Measurements from ENCODE around the gene PALM2AKAP2. TPM values are rescaled to one million over a fixed set of nuclear protein-coding genes. Genes with fewer than 3 reads are reported as not detected.

Gene PALM2AKAP2
- total and polyA plus RNA-seq, 7 donors, result 0.60 to 4.5 (median 1.2) TPM; not detected in 1

- Histone ChIP-seq H3K4me1 (peaks cover 0 to 25% (median 17%) of the 10 kb centered on the region in 4 donors), H3K4me3 (no peak overlapping the region), H3K27ac (no peak overlapping the region), H3K36me3 (no peaks in the 10 kb centered on the region), H3K27me3 (no peaks in the 10 kb centered on the region), H3K9me3 (no peaks in the 10 kb centered on the region)
- no peak for DNase-seq
- 71 to 91% methylated on average over 1 of the region's 1 CpG for WGBS, 2 donors
- TF ChIP-seq POLR2AphosphoS5 (IDR thresholded peaks at IDR 0.05) (no peak), EP300 (IDR thresholded peaks at IDR 0.05) (no peak), CTCF (IDR thresholded peaks at IDR 0.05) (no peak), POLR2A (IDR thresholded peaks at IDR 0.05) (no peak)
- intact Hi-C loops (cut with DNase I), result no loop called here
Observed at GRCh38 chr9:109767814-109768213, 12.2 kb upstream of the PALM2AKAP2 start.

GRCh38 chr9:109769250-109769649, 10.7 kb upstream of the PALM2AKAP2 start:
- TF ChIP-seq CTCF (IDR thresholded peaks at IDR 0.05) (no peak), EP300 (IDR thresholded peaks at IDR 0.05) (no peak), POLR2A (IDR thresholded peaks at IDR 0.05) (no peak), POLR2AphosphoS5 (IDR thresholded peaks at IDR 0.05) (no peak)

GRCh38 chr9:109770101-109770500, 9.9 kb upstream of the PALM2AKAP2 start:
- H3K27ac ChIP-seq, result no peak overlapping the region
- H3K4me3 ChIP-seq, result no peak overlapping the region
- TF ChIP-seq CTCF (IDR thresholded peaks at IDR 0.05) (no peak), POLR2AphosphoS5 (IDR thresholded peaks at IDR 0.05) (no peak), EP300 (IDR thresholded peaks at IDR 0.05) (no peak), POLR2A (IDR thresholded peaks at IDR 0.05) (no peak)
- no peaks in the 10 kb centered on the region for H3K27me3 ChIP-seq
- no peak for DNase-seq
- no peaks in the 10 kb centered on the region for H3K9me3 ChIP-seq
- intact Hi-C loops (cut with DNase I), result no loop called here
- H3K4me1 ChIP-seq, result peaks cover 0 to 25% (median 17%) of the 10 kb centered on the region in 4 donors
- H3K36me3 ChIP-seq, result no peaks in the 10 kb centered on the region
- WGBS, 2 donors, result 91 to 96% methylated on average over 1 of the region's 1 CpG

More at GRCh38 chr9:109769250-109769649, 10.7 kb upstream of the PALM2AKAP2 start:
- 34 to 35% methylated on average over 2 of the region's 2 CpGs for WGBS, 2 donors
- H3K36me3 ChIP-seq, result no peaks in the 10 kb centered on the region
- H3K9me3 ChIP-seq, result no peaks in the 10 kb centered on the region
- H3K4me1 ChIP-seq, result peaks cover 0 to 25% (median 17%) of the 10 kb centered on the region in 4 donors
- intact Hi-C loops (cut with DNase I), result no loop called here
- H3K27me3 ChIP-seq, result no peaks in the 10 kb centered on the region
- H3K4me3 ChIP-seq, result no peak overlapping the region
- no peak for DNase-seq
- no peak overlapping the region for H3K27ac ChIP-seq

- intact Hi-C loops (cut with DNase I), result no loop called here
- no peak overlapping the region for H3K27ac ChIP-seq
- no peaks in the 10 kb centered on the region for H3K9me3 ChIP-seq
- DNase-seq, result no peak
- H3K36me3 ChIP-seq, result no peaks in the 10 kb centered on the region
- H3K27me3 ChIP-seq, result no peaks in the 10 kb centered on the region
- TF ChIP-seq CTCF (IDR thresholded peaks at IDR 0.05) (no peak), EP300 (IDR thresholded peaks at IDR 0.05) (no peak), POLR2A (IDR thresholded peaks at IDR 0.05) (no peak), POLR2AphosphoS5 (IDR thresholded peaks at IDR 0.05) (no peak)
- WGBS, 2 donors, result 60 to 69% methylated on average over 2 of the region's 2 CpGs
- H3K4me1 ChIP-seq, result peaks cover 0 to 25% (median 17%) of the 10 kb centered on the region in 4 donors
- H3K4me3 ChIP-seq, result no peak overlapping the region
Observed at GRCh38 chr9:109771087-109771486, 8.9 kb upstream of the PALM2AKAP2 start.
